Measurements from ENCODE around the gene ZSCAN5A. TPM values are rescaled to one million over a fixed set of nuclear protein-coding genes. Genes with fewer than 3 reads are reported as not detected.

Gene ZSCAN5A
- total and polyA plus RNA-seq, 10 of the 15 experiments (the other 5 are each of a cell fraction or from before 2014, with no cell fraction given), result 5.5 to 12.0 (median 8.7) TPM

- ChIA-PET SMC1A (ENCODE audit: uncharacterized antibody, unreplicated experiment) (no interaction called here), RAD21 (ENCODE audit: unreplicated experiment) (no interaction called here), POLR2A (no interaction called here), CTCF (interaction anchor here (1.6 kb wide), 1 partner anchor 139 kb away, joined by 4 read pairs; no protein-coding TSS in a partner anchor)
- intact Hi-C loops (cut with micrococcal nuclease; ENCODE audit: unreplicated experiment) (no loop called here), in situ Hi-C loops (cut with MboI) (no loop called here)
- H3K4me1 ChIP-seq (ENCODE audit: control insufficient read depth, insufficient read depth, low read length), result no peaks in the 10 kb centered on the region
- H4K20me1 ChIP-seq (ENCODE audit: control insufficient read depth, insufficient read depth), result no peaks in the 10 kb centered on the region
- H3K9ac ChIP-seq (ENCODE audit: control insufficient read depth, insufficient read depth, low read length), result no peak overlapping the region
- H3K4me3 ChIP-seq, result no peak overlapping the region
- ATAC-seq (no peak), DNase-seq (ENCODE audit: low read depth, low spot score) (no peak), FAIRE-seq (no peak)
- no peaks in the 10 kb centered on the region for H3K27me3 ChIP-seq (replicated peaks in 1 of 2; ENCODE audit: control insufficient read depth in 2 of 2, insufficient read depth in 2 of 2, low read length in 1 of 2)
- H2AFZ ChIP-seq (ENCODE audit: control insufficient read depth, low read depth, low read length), result no peak overlapping the region
- H3K36me3 ChIP-seq (ENCODE audit: control insufficient read depth in 2 of 2, insufficient read depth in 2 of 2, low read length in 1 of 2), result no peaks in the 10 kb centered on the region
- BruUV-seq (replicated peaks), result no TSS peak
- H3K9me3 ChIP-seq (replicated peaks; ENCODE audit: control insufficient read depth, insufficient read depth, low read length), result no peaks in the 10 kb centered on the region
- no peak overlapping the region for H3K27ac ChIP-seq (ENCODE audit: control insufficient read depth, insufficient read depth)
- H3K4me2 ChIP-seq (ENCODE audit: control insufficient read depth, insufficient read depth), result no peak overlapping the region
- H3K79me2 ChIP-seq (ENCODE audit: control insufficient read depth, insufficient read depth, low read length), result no peaks in the 10 kb centered on the region
- 41% methylated on average over 11 of the region's 12 CpGs for WGBS (ENCODE audit: insufficient coverage, insufficient replicate concordance, low lambda C conversion rate, missing lambda C conversion rate)
- TF ChIP-seq ZNF274 (IDR thresholded peaks at IDR 0.05; ENCODE audit: insufficient read depth, insufficient read length), result no peak
- TF ChIP-seq NR2C2 (IDR thresholded peaks at IDR 0.05; ENCODE audit: borderline replicate concordance, control insufficient read depth, insufficient read length, low read depth), result no peak
- TF ChIP-seq ATF3 (IDR thresholded peaks at IDR 0.05; ENCODE audit: borderline replicate concordance, extremely low read depth, low read depth, low read length), result no peak
- TF ChIP-seq MEF2A (IDR thresholded peaks at IDR 0.05; ENCODE audit: insufficient read depth, low read depth, low read length), result no peak
- TF ChIP-seq POLR2A (IDR thresholded peaks at IDR 0.05; ENCODE audit: low read depth, low read length), result no peak
- TF ChIP-seq PKNOX1 (IDR thresholded peaks at IDR 0.05), result no peak
- TF ChIP-seq BCL3 (IDR thresholded peaks at IDR 0.05; ENCODE audit: borderline replicate concordance, insufficient read depth, low read depth, low read length, poor library complexity, severe bottlenecking), result no peak
- TF ChIP-seq TARDBP (IDR thresholded peaks at IDR 0.05; ENCODE audit: borderline replicate concordance), result no peak
- no peak for TF ChIP-seq BCL11A (IDR thresholded peaks at IDR 0.05; ENCODE audit: low read depth, low read length)
- no peak for TF ChIP-seq E2F8 (IDR thresholded peaks at IDR 0.05; ENCODE audit: low read depth, partially characterized antibody)
- no peak for TF ChIP-seq ZBTB40 (IDR thresholded peaks at IDR 0.05; ENCODE audit: borderline replicate concordance)
- TF ChIP-seq SUPT20H (IDR thresholded peaks at IDR 0.05; ENCODE audit: borderline replicate concordance, control insufficient read depth, low read depth, low read length), result no peak
Measured at GRCh38 chr19:56193981-56194640, 120.5 kb downstream of the ZSCAN5A start.

Data from GM12878 (cell line).